Inflammatory macrophage treated with lipopolysaccharide for 4 hours (primary cell): ENCODE results near the gene SLC39A6.
A peak's percentile ranks its signal among the peaks of the same experiment; 100 is the strongest.
"Not testable (repeated sequence)": the region's sequence is repeated elsewhere in the genome, so short reads cannot be mapped to it uniquely, and the experiment has no call there.

Source experiments
- DNase-seq: peaks from one replicate; pipeline ENCODE4 v3.0.0-alpha.2; 2020

Gene SLC39A6

GRCh38 chr18:36095936-36096519, 33.1 kb downstream of the SLC39A6 start:
- peak; percentile 69 for DNase-seq

GRCh38 chr18:36094431-36094830, 34.7 kb downstream of the SLC39A6 start:
- DNase-seq = no peak

- DNase-seq = not testable (repeated sequence)
Measured at GRCh38 chr18:36092116-36092515, 37.0 kb downstream of the SLC39A6 start.

- DNase-seq = no peak
Measured at GRCh38 chr18:36089001-36089400, 40.1 kb downstream of the SLC39A6 start.

GRCh38 chr18:36088256-36088655, 40.9 kb downstream of the SLC39A6 start:
- DNase-seq = no peak

- DNase-seq = no peak
Measured at GRCh38 chr18:36086186-36086585, 43.0 kb downstream of the SLC39A6 start.

- DNase-seq = no peak
Measured at GRCh38 chr18:36085195-36085594, 43.9 kb downstream of the SLC39A6 start.

- no peak for DNase-seq
Measured at GRCh38 chr18:36083729-36084128, 45.4 kb downstream of the SLC39A6 start.

GRCh38 chr18:36081118-36081517, 48.0 kb downstream of the SLC39A6 start:
- not testable (repeated sequence) for DNase-seq

- DNase-seq = no peak
Measured at GRCh38 chr18:36078751-36079529, 50.2 kb downstream of the SLC39A6 start.

- not testable (repeated sequence) for DNase-seq
Measured at GRCh38 chr18:36077764-36078163, 51.4 kb downstream of the SLC39A6 start.

GRCh38 chr18:36075862-36076587, 53.1 kb downstream of the SLC39A6 start:
- peak; percentile 87 for DNase-seq

- no peak for DNase-seq
Measured at GRCh38 chr18:36074435-36074834, 54.7 kb downstream of the SLC39A6 start.

GRCh38 chr18:36073676-36074075, 55.5 kb downstream of the SLC39A6 start:
- no peak for DNase-seq

GRCh38 chr18:36072406-36072805, 56.7 kb downstream of the SLC39A6 start:
- DNase-seq = not testable (repeated sequence)

- DNase-seq = peak; percentile 96
Measured at GRCh38 chr18:36067055-36067957, 61.8 kb downstream of the SLC39A6 start, which contains the start of gene RPRD1A. TSS of gene RPRD1A (minus strand) at chr18:36067559. CDS start at chr18:36067404, 155 bp downstream.

GRCh38 chr18:36066686-36067054, 62.5 kb downstream of the SLC39A6 start:
- DNase-seq = peak; percentile 49

GRCh38 chr18:36066001-36066400, 63.1 kb downstream of the SLC39A6 start:
- DNase-seq = no peak

- not testable (repeated sequence) for DNase-seq
Measured at GRCh38 chr18:36064809-36065079, 64.4 kb downstream of the SLC39A6 start.

GRCh38 chr18:36064027-36064808, 64.9 kb downstream of the SLC39A6 start:
- no peak for DNase-seq

GRCh38 chr18:36058674-36059073, 70.5 kb downstream of the SLC39A6 start:
- DNase-seq = no peak
